GM18520 (cell line): ENCODE measurements around the gene ZNF496.

ENCODE experiments used
- ATAC-seq: cut with Tn5 transposase; IDR thresholded peaks from one replicate; pipeline ENCODE4 v1.9.1; 2021; ENCODE audit not compliant: unreplicated experiment

Gene ZNF496

GRCh38 chr1:247329097-247329617, 2.5 kb downstream of the ZNF496 start:
- ATAC-seq, result no peak

GRCh38 chr1:247328311-247328710, 3.4 kb downstream of the ZNF496 start:
- ATAC-seq, result no peak

GRCh38 chr1:247326411-247327130, 5.1 kb downstream of the ZNF496 start:
- ATAC-seq, result no peak

- ATAC-seq, result no peak
Measured at GRCh38 chr1:247324923-247325322, 6.7 kb downstream of the ZNF496 start.

GRCh38 chr1:247324204-247324787, 7.4 kb downstream of the ZNF496 start:
- ATAC-seq, result no peak

GRCh38 chr1:247322849-247323586, 8.6 kb downstream of the ZNF496 start:
- peak; percentile 28 for ATAC-seq

- ATAC-seq, result peak; percentile 40
Measured at GRCh38 chr1:247322442-247322841, 9.2 kb downstream of the ZNF496 start.

- no peak for ATAC-seq
Measured at GRCh38 chr1:247317702-247318101, 14.0 kb downstream of the ZNF496 start.

GRCh38 chr1:247316590-247317197, 15.0 kb downstream of the ZNF496 start:
- ATAC-seq, result no peak

GRCh38 chr1:247304031-247304430, 27.6 kb downstream of the ZNF496 start:
- no peak for ATAC-seq

GRCh38 chr1:247303216-247303615, 28.5 kb downstream of the ZNF496 start:
- no peak for ATAC-seq

- no peak for ATAC-seq
Measured at GRCh38 chr1:247301176-247301540, 30.5 kb downstream of the ZNF496 start.

- ATAC-seq, result no peak
Measured at GRCh38 chr1:247300491-247301175, 31.0 kb downstream of the ZNF496 start.

GRCh38 chr1:247299723-247300381, 31.8 kb downstream of the ZNF496 start:
- ATAC-seq, result no peak

GRCh38 chr1:247298701-247299100, 33.0 kb downstream of the ZNF496 start:
- no peak for ATAC-seq

- ATAC-seq, result no peak
Measured at GRCh38 chr1:247298124-247298481, 33.6 kb downstream of the ZNF496 start.

GRCh38 chr1:247297263-247298123, 34.2 kb downstream of the ZNF496 start:
- ATAC-seq, result no peak

- ATAC-seq, result no peak
Measured at GRCh38 chr1:247296599-247297180, 35.0 kb downstream of the ZNF496 start.

GRCh38 chr1:247295746-247296145, 35.9 kb downstream of the ZNF496 start:
- no peak for ATAC-seq
